H9 (cell line): ENCODE data around the gene RAB29. TPM values are rescaled to one million over a fixed set of nuclear protein-coding genes. Genes with fewer than 3 reads are reported as not detected.
A peak's percentile ranks its signal among the peaks of the same experiment; 100 is the strongest.

Experiments used
- DNase-seq: peaks from one replicate; pipeline ENCODE4 v3.0.0-alpha.2; 2017
- H2AFZ ChIP-seq: one replicate; pipeline ENCODE4 v1.6.1; 2013; ENCODE audit warnings: mild to moderate bottlenecking, low read length, control low read depth, moderate library complexity
- H2AK5ac ChIP-seq: 2 replicates; pipeline ENCODE4 v1.6.1; 2013; ENCODE audit warnings: low read length, control low read depth, mixed read lengths; ENCODE audit not compliant: insufficient read length
- H2BK120ac ChIP-seq: one replicate; pipeline ENCODE4 v1.6.1; 2013; ENCODE audit warnings: low read depth, mild to moderate bottlenecking, low read length, control low read depth, inconsistent platforms; ENCODE audit not compliant: poor library complexity, severe bottlenecking
- H2BK12ac ChIP-seq: 2 replicates; pipeline ENCODE4 v1.6.1; 2013; ENCODE audit warnings: low read length, control low read depth, mixed read lengths, low read depth; ENCODE audit not compliant: insufficient read length
- H2BK15ac ChIP-seq: 2 replicates; pipeline ENCODE4 v1.6.1; 2013; ENCODE audit warnings: low read depth, low read length, control low read depth
- H2BK20ac ChIP-seq: one replicate; pipeline ENCODE4 v1.6.1; 2013; ENCODE audit warnings: low read depth, mild to moderate bottlenecking, low read length, control low read depth, inconsistent platforms; ENCODE audit not compliant: poor library complexity, severe bottlenecking
- H2BK5ac ChIP-seq: 2 replicates; pipeline ENCODE4 v1.6.1; 2013; ENCODE audit warnings: low read length, control low read depth, mixed read lengths; ENCODE audit not compliant: insufficient read length
- H3K14ac ChIP-seq: 2 replicates; pipeline ENCODE4 v1.6.1; 2013; ENCODE audit warnings: low read length, control low read depth; ENCODE audit not compliant: insufficient read depth
- H3K18ac ChIP-seq: 2 replicates; pipeline ENCODE4 v1.6.1; 2013; ENCODE audit warnings: low read depth, mild to moderate bottlenecking, mixed read lengths, low read length, control low read depth; ENCODE audit not compliant: insufficient read length
- H3K23ac ChIP-seq: 2 replicates; pipeline ENCODE4 v1.6.1; 2013; ENCODE audit warnings: low read length, control low read depth, mixed read lengths, low read depth; ENCODE audit not compliant: insufficient read length
- H3K23me2 ChIP-seq: 2 replicates; pipeline ENCODE4 v1.6.1; 2013; ENCODE audit warnings: low read depth, mild to moderate bottlenecking, mixed read lengths, low read length, control low read depth; ENCODE audit not compliant: insufficient read length, poor library complexity, severe bottlenecking
- H3K27ac ChIP-seq: 2 replicates; pipeline ENCODE4 v1.5.1; 2013; ENCODE audit warnings: low read length, control low read depth, mixed read lengths, low read depth; ENCODE audit not compliant: insufficient read length
- H3K27me3 ChIP-seq: 2 replicates; pipeline ENCODE4 v1.6.1; 2013; ENCODE audit warnings: low read length, control low read depth, inconsistent platforms; ENCODE audit not compliant: insufficient read depth
- H3K4ac ChIP-seq: 2 replicates; pipeline ENCODE4 v1.6.1; 2013; ENCODE audit warnings: low read depth, mild to moderate bottlenecking, control low read depth, inconsistent platforms, low read length, moderate library complexity
- H3K4me1 ChIP-seq: 2 replicates; pipeline ENCODE4 v1.6.1; 2013; ENCODE audit warnings: low read length, control low read depth, inconsistent platforms; ENCODE audit not compliant: insufficient read depth
- H3K4me2 ChIP-seq: 2 replicates; pipeline ENCODE4 v1.6.1; 2013; ENCODE audit warnings: low read length, control low read depth, mixed read lengths; ENCODE audit not compliant: insufficient read length, insufficient read depth
- H3K56ac ChIP-seq: 2 replicates; pipeline ENCODE4 v1.6.1; 2013; ENCODE audit warnings: low read depth, mild to moderate bottlenecking, mixed read lengths, low read length, control low read depth; ENCODE audit not compliant: insufficient read length
- H3K79me1 ChIP-seq: 2 replicates; pipeline ENCODE4 v1.6.1; 2013; ENCODE audit warnings: low read depth, mild to moderate bottlenecking, moderate library complexity, low read length, control low read depth, inconsistent platforms; ENCODE audit not compliant: insufficient read depth, poor library complexity, severe bottlenecking
- H3K79me2 ChIP-seq: 2 replicates; pipeline ENCODE4 v1.6.1; 2013; ENCODE audit warnings: low read length, control low read depth, inconsistent platforms; ENCODE audit not compliant: insufficient read depth
- H3K9ac ChIP-seq: 2 replicates; pipeline ENCODE4 v1.6.1; 2013; ENCODE audit warnings: low read length, control low read depth, mixed read lengths; ENCODE audit not compliant: insufficient read length; ENCODE audit errors: extremely low read depth
- H3K9me3 ChIP-seq: one replicate; pipeline ENCODE4 v1.6.1; 2013; ENCODE audit warnings: low read depth, low read length, inconsistent platforms; ENCODE audit not compliant: control insufficient read depth
- H3T11ph ChIP-seq: one replicate; pipeline ENCODE4 v1.6.1; 2013; ENCODE audit warnings: mild to moderate bottlenecking, low read length, control low read depth, inconsistent platforms
- H4K20me1 ChIP-seq: one replicate; pipeline ENCODE4 v1.6.1; 2013; ENCODE audit not compliant: control insufficient read depth, insufficient read length, insufficient read depth
- H4K5ac ChIP-seq: 2 replicates; pipeline ENCODE4 v1.6.1; 2013; ENCODE audit warnings: low read depth, mild to moderate bottlenecking, mixed read lengths, low read length, control low read depth; ENCODE audit not compliant: insufficient read length
- H4K8ac ChIP-seq: replicated peaks from 2 replicates; pipeline ENCODE4 v1.6.1; 2013; ENCODE audit warnings: low read length, control low read depth, mixed read lengths, low read depth; ENCODE audit not compliant: insufficient read length
- H4K91ac ChIP-seq: 2 replicates; pipeline ENCODE4 v1.6.1; 2013; ENCODE audit warnings: low read depth, mild to moderate bottlenecking, moderate library complexity, mixed read lengths, low read length, control low read depth; ENCODE audit not compliant: insufficient read length
- H3K27ac Mint-ChIP-seq, 3 experiments: 2 replicates in 2 of 3; 3 replicates in 1 of 3; pipeline ENCODE4 v1.8.0; 2020 to 2021; ENCODE audit warnings: mixed read lengths in 3 of 3, mild to moderate bottlenecking in 1 of 3, moderate library complexity in 1 of 3
- H3K27me3 Mint-ChIP-seq: 2 replicates; pipeline ENCODE4 v1.8.0; 2021; ENCODE audit warnings: low read depth, mild to moderate bottlenecking, moderate library complexity, mixed read lengths
- H3K36me3 Mint-ChIP-seq, 3 experiments: 2 replicates in 2 of 3; 3 replicates in 1 of 3; pipeline ENCODE4 v1.8.0; 2020 to 2021; ENCODE audit warnings: low read depth in 3 of 3, mixed read lengths in 3 of 3; ENCODE audit not compliant: insufficient read depth in 1 of 3
- H3K4me1 Mint-ChIP-seq, 2 experiments: 2 replicates each; pipeline ENCODE4 v1.8.0; 2020; ENCODE audit warnings: mixed read lengths in 2 of 2
- H3K4me3 Mint-ChIP-seq, 2 experiments: 2 replicates in 1 of 2; 3 replicates in 1 of 2; pipeline ENCODE4 v1.8.0; 2020 to 2021; ENCODE audit warnings: mild to moderate bottlenecking in 2 of 2, mixed read lengths in 2 of 2, moderate library complexity in 1 of 2
- H3K9me3 Mint-ChIP-seq, 2 experiments: 2 replicates in 1 of 2; 3 replicates in 1 of 2; pipeline ENCODE4 v1.8.0; 2020; ENCODE audit warnings: mild to moderate bottlenecking in 2 of 2, mixed read lengths in 2 of 2, moderate library complexity in 1 of 2
- WGBS: extraction: QIAGEN DNeasy Blood & Tissue Kit; methylation state at CpG from one replicate; pipeline ENCODE4 v1.1.7; 2013; ENCODE audit warnings: missing lambda C conversion rate, low lambda C conversion rate, mixed read lengths; ENCODE audit not compliant: insufficient read length; ENCODE audit errors: extremely low coverage; 5-methylcytosine and 5-hydroxymethylcytosine counted together
- total RNA-seq: library from RNA; stranded (reverse); gene quantifications from 2 replicates; pipeline ENCODE4 v1.2.1, GENCODE V29; 2021
- TF ChIP-seq, protein P1 (sequence below): fragments of 200-600 bp; sonication (generic); conservative IDR thresholded peaks from 3 replicates; pipeline ENCODE4 v1.8.0; 2021; ENCODE audit warnings: antibody characterized with exemption, mild to moderate bottlenecking

The RAB29 gene
- total RNA-seq, 1 experiment from 2014 or later, result 4.2 TPM

DNA sequence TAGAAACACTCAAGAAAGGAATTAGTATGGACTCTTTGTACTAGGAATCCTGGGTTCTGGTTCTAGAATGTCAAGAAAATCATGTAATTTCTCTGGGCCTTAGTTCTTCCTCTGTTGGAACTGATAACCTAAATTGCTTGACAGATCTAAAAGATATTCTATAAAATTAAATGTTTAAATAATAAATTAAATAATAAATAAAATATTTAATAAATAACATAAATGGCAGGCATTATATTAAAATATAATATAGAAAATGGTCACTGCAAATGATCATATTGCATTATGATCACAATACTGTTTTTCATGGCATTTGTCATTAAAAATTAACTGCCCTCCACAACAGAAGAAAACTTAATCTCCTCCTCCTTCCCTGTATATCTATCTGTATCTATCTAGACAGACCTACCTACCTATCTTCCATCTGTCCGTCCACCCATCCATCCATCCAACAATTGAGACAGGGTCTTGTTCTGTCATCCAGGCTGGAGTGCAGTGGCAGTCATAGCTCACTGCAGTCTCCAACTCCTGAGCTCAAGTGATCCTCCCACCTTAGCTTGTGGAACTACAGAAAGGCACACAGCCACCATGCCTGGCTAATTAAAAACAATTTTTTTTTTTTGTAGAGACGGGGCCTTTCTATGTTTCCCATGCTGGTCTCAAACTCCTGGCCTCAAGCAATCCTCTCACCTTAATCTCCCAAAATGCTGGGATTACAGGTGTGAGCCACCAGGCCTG is 41.7 kb downstream of the RAB29 start:
- Mint-ChIP-seq H3K27me3 (no peaks in the 10 kb centered on the region), H3K4me1 (peaks cover 0 to 2% of the 10 kb centered on the region in 2 experiments; a peak in 2 of 4 replicates), H3K9me3 (no peaks in the 10 kb centered on the region), H3K36me3 (peaks cover 10 to 40% (median 39%) of the 10 kb centered on the region in 3 experiments; a peak in 6 of 7 replicates), H3K27ac (peak overlapping the region in 1 of 3 experiments; percentile 59; a peak in 2 of 7 replicates), H3K4me3 (no peak overlapping the region)
- no CpG with 5 or more reads among the region's 2 CpGs for WGBS
- Histone ChIP-seq H3K14ac (no peak overlapping the region), H2BK15ac (no peak overlapping the region), H4K91ac (no peak overlapping the region), H4K5ac (no peak overlapping the region), H3K4me2 (no peak overlapping the region), H3K9me3 (no peaks in the 10 kb centered on the region), H3K23me2 (no peaks in the 10 kb centered on the region), H2AFZ (no peak overlapping the region), H2BK12ac (no peak overlapping the region), H4K8ac (no peak overlapping the region), H2BK20ac (no peak overlapping the region), H3K27me3 (no peaks in the 10 kb centered on the region), H3K4ac (no peak overlapping the region), H3K79me1 (peaks cover 8% of the 10 kb centered on the region), H2BK5ac (no peak overlapping the region), H3T11ph (no peak overlapping the region), H3K56ac (no peak overlapping the region), H2BK120ac (no peak overlapping the region), H3K18ac (no peak overlapping the region), H3K27ac (no peak overlapping the region), H3K23ac (no peak overlapping the region), H3K9ac (no peak overlapping the region), H3K79me2 (peaks cover 26% of the 10 kb centered on the region; the same call in 1 of the 2 replicates), H3K4me1 (no peaks in the 10 kb centered on the region), H4K20me1 (no peaks in the 10 kb centered on the region), H2AK5ac (no peak overlapping the region)
- TF ChIP-seq, protein P1, sequence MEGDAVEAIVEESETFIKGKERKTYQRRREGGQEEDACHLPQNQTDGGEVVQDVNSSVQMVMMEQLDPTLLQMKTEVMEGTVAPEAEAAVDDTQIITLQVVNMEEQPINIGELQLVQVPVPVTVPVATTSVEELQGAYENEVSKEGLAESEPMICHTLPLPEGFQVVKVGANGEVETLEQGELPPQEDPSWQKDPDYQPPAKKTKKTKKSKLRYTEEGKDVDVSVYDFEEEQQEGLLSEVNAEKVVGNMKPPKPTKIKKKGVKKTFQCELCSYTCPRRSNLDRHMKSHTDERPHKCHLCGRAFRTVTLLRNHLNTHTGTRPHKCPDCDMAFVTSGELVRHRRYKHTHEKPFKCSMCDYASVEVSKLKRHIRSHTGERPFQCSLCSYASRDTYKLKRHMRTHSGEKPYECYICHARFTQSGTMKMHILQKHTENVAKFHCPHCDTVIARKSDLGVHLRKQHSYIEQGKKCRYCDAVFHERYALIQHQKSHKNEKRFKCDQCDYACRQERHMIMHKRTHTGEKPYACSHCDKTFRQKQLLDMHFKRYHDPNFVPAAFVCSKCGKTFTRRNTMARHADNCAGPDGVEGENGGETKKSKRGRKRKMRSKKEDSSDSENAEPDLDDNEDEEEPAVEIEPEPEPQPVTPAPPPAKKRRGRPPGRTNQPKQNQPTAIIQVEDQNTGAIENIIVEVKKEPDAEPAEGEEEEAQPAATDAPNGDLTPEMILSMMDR, result no peak
- no peak for DNase-seq
